NCI-H128 (cell line): ENCODE data around the gene UBA5.
A peak's percentile ranks its signal among the peaks of the same experiment; 100 is the strongest.

Experiments
- DNase-seq: peaks from one replicate; lab custom pipeline; 2025; ENCODE audit not compliant: unreplicated experiment; lab: John Stamatoyannopoulos, UW

UBA5 gene

GRCh38 chr3:132713977-132714727 is 54.0 kb downstream of the UBA5 start:
- no peak for DNase-seq

GRCh38 chr3:132716372-132716771 is 56.2 kb downstream of the UBA5 start:
- DNase-seq, result no peak

- no peak for DNase-seq
Observed at GRCh38 chr3:132720228-132720627, 60.1 kb downstream of the UBA5 start.

GRCh38 chr3:132721479-132722164 is 61.5 kb downstream of the UBA5 start:
- no peak for DNase-seq

GRCh38 chr3:132722165-132723023 is 62.3 kb downstream of the UBA5 start, which contains the start of gene NPHP3:
NPHP3 (minus strand) TSS chr3:132722409; CDS start chr3:132722355, 54 bp downstream.
- DNase-seq, result peak; percentile 78

GRCh38 chr3:132723024-132723950 is 63.2 kb downstream of the UBA5 start:
- no peak for DNase-seq

- DNase-seq, result peak; percentile 8
Observed at GRCh38 chr3:132726341-132726823, 66.3 kb downstream of the UBA5 start.
